CD4-positive, alpha-beta T cell (primary cell): ENCODE results near the gene DEDD2. TPM values are rescaled to one million over a fixed set of nuclear protein-coding genes. Genes with fewer than 3 reads are reported as not detected.

Experiments used
- ATAC-seq: fragments of 200-7000 bp; cut with Tn5 transposase; one replicate; pipeline ENCODE4 v1.10.0; 2022; ENCODE audit warnings: mild to moderate bottlenecking; ENCODE audit not compliant: poor library complexity
- CTCF ChIA-PET: fragments of 350-600 bp; sonication (Branson Sonifier 250); formaldehyde crosslinking; loops from one replicate; lab custom pipeline; 2021; ENCODE audit warnings: antibody characterized with exemption, inconsistent platforms; lab: Charles Lee
- POLR2A ChIA-PET: fragments of 350-600 bp; sonication (Branson Sonifier 250); formaldehyde crosslinking; loops from one replicate; lab custom pipeline; 2021; ENCODE audit warnings: antibody characterized with exemption, inconsistent platforms; lab: Charles Lee
- DNase-seq, 14 experiments: peaks; one replicate each; pipeline ENCODE4 v3.0.0-alpha.2; 2013 to 2020; ENCODE audit warnings: mixed read lengths in 2 of 14
- H3K27ac ChIP-seq, 2 donors: one replicate each; pipeline versions ENCODE4 v1.5.1 to v1.7.0; 2013; ENCODE audit warnings: low read length in 2 of 2, low read depth in 1 of 2, mild to moderate bottlenecking in 1 of 2
- H3K27me3 ChIP-seq, 2 experiments: 1 replicate in 1 of 2; 2 replicates in 1 of 2; pipeline versions ENCODE4 v1.6.1 to v1.7.0; 2013; ENCODE audit warnings: low read length in 2 of 2, control low read depth in 1 of 2, mild to moderate bottlenecking in 1 of 2, moderate library complexity in 1 of 2; ENCODE audit not compliant: insufficient read depth in 2 of 2, control insufficient read depth in 1 of 2
- H3K36me3 ChIP-seq: one replicate; pipeline ENCODE4 v1.6.1; 2013; ENCODE audit warnings: low read length, control low read depth; ENCODE audit not compliant: insufficient read depth
- H3K4me1 ChIP-seq: one replicate; pipeline ENCODE4 v1.6.1; 2013; ENCODE audit warnings: low read length, control low read depth; ENCODE audit not compliant: insufficient read depth
- H3K4me3 ChIP-seq: one replicate; pipeline ENCODE4 v1.5.1; 2013; ENCODE audit warnings: mild to moderate bottlenecking, low read length, moderate library complexity
- H3K9me3 ChIP-seq, 2 experiments: 1 replicate in 1 of 2; 2 replicates in 1 of 2; pipeline versions ENCODE4 v1.6.1 to v1.7.0; 2013; ENCODE audit warnings: low read length in 2 of 2, mild to moderate bottlenecking in 2 of 2, control low read depth in 1 of 2, moderate library complexity in 1 of 2; ENCODE audit not compliant: control insufficient read depth in 1 of 2, insufficient read depth in 1 of 2
- H3K27ac Mint-ChIP-seq: one replicate; pipeline ENCODE4 v1.8.0; 2020; ENCODE audit warnings: mixed read lengths
- H3K27me3 Mint-ChIP-seq: one replicate; pipeline ENCODE4 v1.8.0; 2021; ENCODE audit warnings: mixed read lengths
- H3K36me3 Mint-ChIP-seq: one replicate; pipeline ENCODE4 v1.8.0; 2021; ENCODE audit warnings: low read depth, mixed read lengths
- H3K4me1 Mint-ChIP-seq: one replicate; pipeline ENCODE4 v1.8.0; 2021; ENCODE audit warnings: low read depth, mixed read lengths
- H3K4me3 Mint-ChIP-seq: one replicate; pipeline ENCODE4 v1.8.0; 2020; ENCODE audit warnings: mild to moderate bottlenecking, mixed read lengths
- H3K9me3 Mint-ChIP-seq: one replicate; pipeline ENCODE4 v1.8.0; 2020; ENCODE audit warnings: mixed read lengths
- intact Hi-C, 2 experiments: fragments of 100-400 bp; cut with DNase I in 1 of 2; cut with micrococcal nuclease in 1 of 2; formaldehyde crosslinking; loops; one replicate each; pipeline versions ENCODE4 v1.15.1 to v1.9.0; 2023 to 2025; cut with DNase I, micrococcal nuclease
- total RNA-seq, 174 experiments: library from RNA in 2 of 174; stranded (reverse) in 2 of 174; gene quantifications; one replicate each; pipeline ENCODE4 v1.2.3 and lab custom pipeline; 2021 to 2026
- TF ChIP-seq, protein P1 (sequence below): fragments of 200-600 bp; IDR thresholded peaks from one replicate; pipeline ENCODE4 v1.8.0; 2022; ENCODE audit warnings: antibody characterized with exemption, mild to moderate bottlenecking

The DEDD2 gene
- total RNA-seq, 2 experiments from 2014 or later = 96.5 to 103 TPM

- ChIA-PET CTCF (no interaction called here), POLR2A (no interaction called here)
- intact Hi-C loops = no loop called here
- Histone ChIP-seq H3K9me3 (no peaks in the 10 kb centered on the region), H3K36me3 (peaks cover 87% of the 10 kb centered on the region), H3K4me1 (peaks cover 96% of the 10 kb centered on the region), H3K4me3 (no peak overlapping the region), H3K27me3 (no peaks in the 10 kb centered on the region), H3K27ac (no peak overlapping the region)
- ATAC-seq (no peak), DNase-seq (no peak)
- TF ChIP-seq, protein P1, sequence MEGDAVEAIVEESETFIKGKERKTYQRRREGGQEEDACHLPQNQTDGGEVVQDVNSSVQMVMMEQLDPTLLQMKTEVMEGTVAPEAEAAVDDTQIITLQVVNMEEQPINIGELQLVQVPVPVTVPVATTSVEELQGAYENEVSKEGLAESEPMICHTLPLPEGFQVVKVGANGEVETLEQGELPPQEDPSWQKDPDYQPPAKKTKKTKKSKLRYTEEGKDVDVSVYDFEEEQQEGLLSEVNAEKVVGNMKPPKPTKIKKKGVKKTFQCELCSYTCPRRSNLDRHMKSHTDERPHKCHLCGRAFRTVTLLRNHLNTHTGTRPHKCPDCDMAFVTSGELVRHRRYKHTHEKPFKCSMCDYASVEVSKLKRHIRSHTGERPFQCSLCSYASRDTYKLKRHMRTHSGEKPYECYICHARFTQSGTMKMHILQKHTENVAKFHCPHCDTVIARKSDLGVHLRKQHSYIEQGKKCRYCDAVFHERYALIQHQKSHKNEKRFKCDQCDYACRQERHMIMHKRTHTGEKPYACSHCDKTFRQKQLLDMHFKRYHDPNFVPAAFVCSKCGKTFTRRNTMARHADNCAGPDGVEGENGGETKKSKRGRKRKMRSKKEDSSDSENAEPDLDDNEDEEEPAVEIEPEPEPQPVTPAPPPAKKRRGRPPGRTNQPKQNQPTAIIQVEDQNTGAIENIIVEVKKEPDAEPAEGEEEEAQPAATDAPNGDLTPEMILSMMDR = no peak
- peak overlapping the region; percentile 93 for H3K27ac Mint-ChIP-seq
- no peaks in the 10 kb centered on the region for H3K27me3 Mint-ChIP-seq
- peaks cover 87% of the 10 kb centered on the region for H3K4me1 Mint-ChIP-seq
- H3K4me3 Mint-ChIP-seq = peak overlapping the region; percentile 13
- no peaks in the 10 kb centered on the region for H3K9me3 Mint-ChIP-seq
- peaks cover 97% of the 10 kb centered on the region for H3K36me3 Mint-ChIP-seq
Observed at GRCh38 chr19:42204664-42205063, 12.8 kb downstream of the DEDD2 start.

- no peak for DNase-seq
- Mint-ChIP-seq H3K4me3 (no peak overlapping the region), H3K36me3 (peaks cover 97% of the 10 kb centered on the region)
Observed at GRCh38 chr19:42203700-42204099, 13.8 kb downstream of the DEDD2 start.

DNA sequence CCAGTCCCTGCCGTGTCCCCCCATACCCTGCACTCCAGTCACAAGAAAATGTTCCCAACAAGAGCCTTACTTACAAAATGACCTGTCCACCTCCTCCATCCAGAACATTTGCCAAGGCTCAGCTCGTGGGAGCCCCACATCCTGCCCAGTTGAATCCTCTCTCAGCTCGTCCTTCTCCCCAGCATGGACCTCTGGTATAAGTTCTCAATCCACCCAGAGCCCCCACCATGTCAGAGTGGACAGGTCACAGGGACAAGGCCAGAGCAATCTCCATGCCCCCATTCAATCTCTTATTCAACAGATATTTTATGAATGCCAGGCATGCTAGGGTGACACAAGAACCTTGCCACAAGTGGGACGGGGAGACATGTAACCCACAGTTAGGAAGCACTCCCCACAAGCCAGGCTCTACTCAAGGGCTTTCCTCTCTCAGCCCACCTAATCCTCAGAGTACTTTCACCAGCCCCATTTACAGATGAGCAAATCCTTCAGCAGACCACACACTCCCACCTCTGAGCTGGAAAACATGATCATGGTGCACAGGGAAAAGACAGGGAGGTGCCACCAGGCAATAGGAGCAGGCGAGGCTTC, 15.1 kb downstream of the DEDD2 start:
- H3K4me3 ChIP-seq = no peak overlapping the region
- no peak for ATAC-seq
- Mint-ChIP-seq H3K27ac (peak overlapping the region; percentile 93), H3K36me3 (peaks cover 90% of the 10 kb centered on the region), H3K9me3 (no peaks in the 10 kb centered on the region), H3K4me3 (peak overlapping the region; percentile 83), H3K27me3 (no peaks in the 10 kb centered on the region), H3K4me1 (peaks cover 85% of the 10 kb centered on the region)
- intact Hi-C loops = no loop called here
- H3K4me1 ChIP-seq = peaks cover 100% of the 10 kb centered on the region
- H3K27me3 ChIP-seq = no peaks in the 10 kb centered on the region
- ChIA-PET POLR2A (interaction anchor here (0.6 to 7.6 kb wide), 4 partner anchors 13 to 1237 kb away, joined by 3 to 70 read pairs (median 5); partner anchors contain the start of genes DEDD2 and GSK3A), CTCF (no interaction called here)
- TF ChIP-seq, protein P1 = no peak
- peaks cover 78% of the 10 kb centered on the region for H3K36me3 ChIP-seq
- no peaks in the 10 kb centered on the region for H3K9me3 ChIP-seq
- DNase-seq = no peak
- H3K27ac ChIP-seq = peak overlapping the region; percentile 89 to 94

More at GRCh38 chr19:42203700-42204099, 13.8 kb downstream of the DEDD2 start:
- Mint-ChIP-seq H3K27me3 (no peaks in the 10 kb centered on the region), H3K9me3 (no peaks in the 10 kb centered on the region), H3K27ac (peak overlapping the region; percentile 93), H3K4me1 (peaks cover 89% of the 10 kb centered on the region)
- Histone ChIP-seq H3K4me1 (peaks cover 100% of the 10 kb centered on the region), H3K9me3 (no peaks in the 10 kb centered on the region), H3K4me3 (no peak overlapping the region), H3K27ac (peak overlapping the region; percentile 41 to 89), H3K27me3 (no peaks in the 10 kb centered on the region), H3K36me3 (peaks cover 83% of the 10 kb centered on the region)
- TF ChIP-seq, protein P1 = no peak
- ChIA-PET POLR2A (interaction anchor here (7.6 kb wide), 1 partner anchor 11 kb away, joined by 70 read pairs; the partner anchor contains the start of gene DEDD2), CTCF (no interaction called here)
- no peak for ATAC-seq
- intact Hi-C loops = no loop called here
